ELR (cell line): Measurements from ENCODE around the gene LRP10.
A peak's percentile ranks its signal among the peaks of the same experiment; 100 is the strongest.

ENCODE experiments used
- DNase-seq: peaks from one replicate; pipeline ENCODE4 v3.0.0-alpha.2; 2015; ENCODE audit warnings: low read depth

The LRP10 gene

DNA sequence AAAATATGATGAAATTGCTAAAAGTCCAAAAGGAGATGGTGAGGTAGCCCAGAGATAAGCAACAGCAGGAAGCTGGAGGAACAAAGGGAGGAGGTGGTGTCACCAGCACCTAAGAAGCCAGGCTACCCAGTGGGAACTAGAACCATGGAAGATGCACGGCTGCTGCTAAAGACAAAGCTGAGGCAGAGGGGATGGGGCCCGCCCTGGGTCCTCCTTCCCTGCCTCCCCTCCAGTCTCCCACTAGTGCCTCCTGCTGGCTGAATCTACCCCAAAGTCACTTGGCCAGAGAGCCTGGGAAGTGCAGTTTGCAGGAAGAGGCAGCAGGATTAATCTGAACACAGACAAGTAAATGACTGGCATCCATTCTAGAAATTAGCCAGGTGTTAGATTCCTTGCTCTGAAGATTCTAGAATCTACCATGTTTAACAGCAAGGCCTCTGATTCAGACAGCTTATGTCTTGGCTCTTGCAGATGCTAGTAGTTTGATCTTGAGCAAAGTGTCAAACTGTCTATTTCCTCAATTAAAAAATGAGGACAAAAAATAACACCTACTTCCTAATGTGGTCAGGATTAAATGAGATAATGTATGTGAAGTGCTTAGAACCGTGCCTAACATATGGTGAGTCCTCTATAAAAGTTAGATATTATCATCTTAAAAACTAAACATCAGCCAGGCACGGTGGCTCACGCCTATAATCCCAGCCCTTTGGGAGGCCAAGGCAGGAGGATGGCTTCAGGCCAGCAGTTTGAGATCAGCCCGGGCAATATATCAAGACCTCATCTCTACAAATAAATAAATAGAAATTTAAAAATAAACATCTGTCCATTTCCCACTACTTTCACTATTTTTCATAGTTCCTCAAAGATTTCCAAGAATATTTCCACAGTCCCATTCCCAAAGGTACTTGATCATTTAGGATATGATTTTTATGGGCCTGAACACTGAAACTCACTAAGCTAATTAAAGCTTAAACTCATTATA is 5.8 kb upstream of the LRP10 start:
- DNase-seq: no peak

GRCh38 chr14:22866874-22867273 is 4.7 kb upstream of the LRP10 start:
- DNase-seq: no peak

GRCh38 chr14:22870811-22871223 is 723 bp upstream of the LRP10 start:
- DNase-seq: no peak

GRCh38 chr14:22872033-22872832 is 693 bp downstream of the LRP10 start:
- DNase-seq: peak; percentile 84

GRCh38 chr14:22872833-22873520 is 1.4 kb downstream of the LRP10 start:
- DNase-seq: no peak

- DNase-seq: no peak
Measured at GRCh38 chr14:22875003-22875747, 3.6 kb downstream of the LRP10 start.

- no peak for DNase-seq
Measured at GRCh38 chr14:22875748-22876319, 4.3 kb downstream of the LRP10 start.

GRCh38 chr14:22877000-22877501 is 5.5 kb downstream of the LRP10 start:
- DNase-seq: no peak

GRCh38 chr14:22878271-22879246 is 7.0 kb downstream of the LRP10 start:
- DNase-seq: no peak

- DNase-seq: no peak
Measured at GRCh38 chr14:22882064-22882463, 10.5 kb downstream of the LRP10 start.

DNA sequence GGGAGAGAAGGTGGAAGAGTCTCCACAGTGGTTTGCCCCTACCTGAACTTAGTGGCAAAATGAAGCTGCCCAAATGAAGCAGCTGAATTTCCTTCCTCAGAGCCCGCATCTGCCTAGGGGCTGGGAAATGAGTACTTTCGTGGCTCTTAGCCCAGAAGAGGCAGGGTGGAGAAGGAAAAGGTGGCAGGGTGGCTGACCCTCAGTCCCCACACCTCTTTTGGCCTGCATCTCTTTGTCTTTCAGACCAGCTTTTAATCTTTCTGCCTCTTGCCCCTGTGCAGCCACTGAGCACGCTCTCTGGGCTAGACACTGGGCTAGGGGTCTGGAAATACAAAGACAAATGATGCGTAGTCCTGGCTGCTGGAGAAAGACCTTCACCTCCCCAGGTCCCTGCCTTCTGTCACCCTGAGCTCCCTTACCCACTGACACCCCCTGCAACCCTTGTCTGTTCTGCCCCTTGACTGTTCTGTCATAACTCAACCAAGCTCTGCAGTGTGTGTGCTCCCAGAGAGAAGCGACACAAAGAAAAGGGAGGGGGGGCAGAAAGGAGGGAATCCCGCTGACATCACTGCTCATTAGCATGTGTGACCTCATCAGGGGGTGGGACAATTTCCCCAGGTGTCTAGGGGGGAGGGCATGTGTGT is 11.1 kb downstream of the LRP10 start:
- peak; percentile 51 for DNase-seq

GRCh38 chr14:22883173-22883976 is 11.8 kb downstream of the LRP10 start, which contains the start of gene REM2:
Gene REM2, plus strand, starts transcription at chr14:22883222. Its CDS starts 66 bp downstream, at chr14:22883288.
- no peak for DNase-seq

- DNase-seq: no peak
Measured at GRCh38 chr14:22884076-22884737, 12.7 kb downstream of the LRP10 start.

GRCh38 chr14:22884738-22885523 is 13.4 kb downstream of the LRP10 start:
- no peak for DNase-seq

GRCh38 chr14:22885975-22886374 is 14.4 kb downstream of the LRP10 start:
- no peak for DNase-seq

GRCh38 chr14:22886500-22887259 is 15.1 kb downstream of the LRP10 start:
- peak; percentile 77 for DNase-seq
